Stimulated activated CD4-positive, alpha-beta T cell treated with anti-CD3 and anti-CD28 coated beads, TNF-alpha, amount 100 ng/mL, for 4 hours (primary cell): Measurements from ENCODE around the gene RBBP8NL.

Source experiments
- DNase-seq, 3 experiments: peaks; one replicate each; pipeline ENCODE4 v3.0.0-alpha.2; 2020; ENCODE audit warnings: low read depth in 3 of 3

RBBP8NL gene

GRCh38 chr20:62420846-62421715 lies 6.3 kb downstream of the RBBP8NL start:
- no peak for DNase-seq

GRCh38 chr20:62419759-62420158 lies 7.6 kb downstream of the RBBP8NL start:
- no peak for DNase-seq

DNA sequence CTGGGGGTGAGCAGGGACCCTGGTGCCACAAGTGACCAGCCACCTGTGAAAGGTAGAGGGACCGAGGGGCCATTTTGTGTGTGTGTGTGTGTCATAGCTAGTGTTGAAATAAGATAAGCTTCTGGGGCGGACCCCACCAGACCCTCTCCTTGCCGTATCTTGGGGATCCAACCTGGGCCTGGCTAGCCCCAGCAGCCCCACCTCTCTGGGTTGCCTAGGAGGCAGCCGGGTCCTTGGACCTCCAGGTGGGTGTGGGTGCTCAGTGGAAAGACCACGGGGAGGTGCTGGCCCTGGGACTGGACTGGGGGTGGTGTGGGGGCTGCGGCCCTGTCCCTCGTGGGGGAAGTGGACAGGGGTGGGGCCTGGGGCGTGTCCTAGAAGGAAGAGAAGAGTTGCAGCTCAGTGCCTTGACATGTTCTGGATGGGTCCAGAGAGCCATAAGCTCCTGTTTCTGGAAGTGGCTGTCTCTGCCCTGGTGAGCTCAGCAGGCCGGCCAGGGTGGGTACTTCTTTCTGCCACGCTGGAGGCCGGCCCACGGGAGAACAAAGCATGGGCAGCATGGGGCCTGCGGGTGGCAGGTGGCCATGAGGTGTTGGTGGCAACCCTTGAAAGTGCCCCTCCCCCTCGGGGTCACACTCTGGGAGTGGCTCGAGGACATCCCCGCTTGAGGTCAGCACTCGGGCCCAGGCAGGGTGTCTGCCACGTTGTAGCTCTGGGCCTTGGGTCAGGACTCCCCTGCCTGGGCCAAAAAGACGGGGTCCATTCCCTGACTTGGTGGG lies 8.4 kb downstream of the RBBP8NL start:
- DNase-seq: no peak

DNA sequence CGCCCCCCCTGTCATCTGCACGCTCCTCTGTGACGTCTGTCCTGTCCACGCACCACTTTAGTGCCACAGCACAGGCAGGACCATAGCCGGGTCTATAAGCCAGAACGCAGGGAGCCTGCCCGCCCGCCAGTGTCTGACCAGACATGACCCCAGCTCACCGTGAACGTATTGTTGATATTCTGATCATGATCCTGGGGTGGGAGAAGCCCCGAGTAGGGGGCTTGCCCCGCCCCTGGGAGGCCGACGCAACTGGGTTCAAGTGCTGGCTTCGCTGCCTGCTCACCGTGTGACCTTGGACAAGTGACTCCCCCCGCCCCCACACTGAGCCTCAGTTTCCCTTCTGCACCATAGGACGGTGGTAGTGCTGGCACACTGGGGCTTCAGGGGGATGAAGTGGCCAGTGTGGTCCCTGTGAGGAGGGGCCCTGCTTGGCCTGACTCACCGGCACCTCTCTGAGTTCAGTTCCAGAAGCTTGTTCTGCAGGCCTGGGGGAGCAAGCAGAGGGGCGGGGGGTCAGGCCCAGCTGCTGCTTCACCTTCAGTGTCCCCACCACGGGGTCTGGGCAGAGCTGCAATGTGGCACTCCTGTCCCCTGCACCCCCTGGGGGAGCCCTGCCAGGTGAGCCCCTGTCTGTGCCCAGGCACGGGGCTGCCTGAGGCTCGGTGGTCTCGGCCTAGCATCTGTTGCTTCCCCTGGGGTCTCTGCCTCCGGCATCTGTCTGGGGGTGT lies 9.2 kb downstream of the RBBP8NL start:
- no peak for DNase-seq

DNA sequence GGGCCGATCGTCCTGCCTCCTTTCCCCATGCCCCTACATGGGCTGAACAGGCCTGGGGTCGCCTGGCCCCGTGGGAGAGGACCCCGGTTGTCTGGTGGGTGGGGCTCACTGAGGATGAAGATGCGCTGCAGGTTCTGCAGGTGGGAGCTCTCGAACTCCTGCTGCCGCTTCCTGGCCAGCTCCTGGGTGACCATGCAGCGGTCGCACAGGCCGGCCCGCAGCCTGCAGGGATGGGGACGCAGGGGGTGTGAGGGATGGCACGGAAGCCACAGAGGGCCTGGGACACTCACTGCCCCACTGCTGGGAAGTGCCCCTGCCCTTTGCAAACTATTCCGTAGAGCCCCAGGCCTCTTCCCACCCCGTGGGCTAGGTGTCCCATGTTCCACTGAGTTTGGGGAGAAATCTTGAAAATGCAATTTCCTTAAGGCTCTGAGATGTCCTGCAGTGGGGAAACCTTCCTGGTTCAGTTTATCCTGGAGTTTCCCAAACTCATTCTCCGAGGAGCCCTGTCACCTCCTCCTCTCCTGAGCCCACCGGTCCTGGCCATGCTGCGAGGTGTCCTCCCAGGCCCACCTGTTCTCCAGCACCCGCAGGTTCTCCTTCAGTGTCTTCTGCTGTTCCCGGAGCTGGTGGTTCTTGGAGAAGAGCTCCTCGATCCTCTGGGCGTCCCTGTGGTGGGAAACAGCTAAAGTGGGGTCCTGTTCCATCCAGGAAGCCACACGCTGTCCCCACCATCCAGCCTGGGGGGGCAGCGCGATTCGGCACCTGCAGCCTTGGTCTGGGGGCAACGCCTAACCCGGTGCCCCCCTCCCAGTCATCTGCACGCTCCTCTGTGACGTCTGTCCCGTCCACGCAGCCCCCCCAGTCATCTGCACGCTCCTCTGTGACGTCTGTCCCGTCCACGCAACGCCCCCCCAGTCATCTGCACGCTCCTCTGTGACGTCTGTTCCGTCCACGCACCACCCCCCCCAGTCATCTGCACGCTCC lies 10.4 kb downstream of the RBBP8NL start:
- no peak for DNase-seq

DNA sequence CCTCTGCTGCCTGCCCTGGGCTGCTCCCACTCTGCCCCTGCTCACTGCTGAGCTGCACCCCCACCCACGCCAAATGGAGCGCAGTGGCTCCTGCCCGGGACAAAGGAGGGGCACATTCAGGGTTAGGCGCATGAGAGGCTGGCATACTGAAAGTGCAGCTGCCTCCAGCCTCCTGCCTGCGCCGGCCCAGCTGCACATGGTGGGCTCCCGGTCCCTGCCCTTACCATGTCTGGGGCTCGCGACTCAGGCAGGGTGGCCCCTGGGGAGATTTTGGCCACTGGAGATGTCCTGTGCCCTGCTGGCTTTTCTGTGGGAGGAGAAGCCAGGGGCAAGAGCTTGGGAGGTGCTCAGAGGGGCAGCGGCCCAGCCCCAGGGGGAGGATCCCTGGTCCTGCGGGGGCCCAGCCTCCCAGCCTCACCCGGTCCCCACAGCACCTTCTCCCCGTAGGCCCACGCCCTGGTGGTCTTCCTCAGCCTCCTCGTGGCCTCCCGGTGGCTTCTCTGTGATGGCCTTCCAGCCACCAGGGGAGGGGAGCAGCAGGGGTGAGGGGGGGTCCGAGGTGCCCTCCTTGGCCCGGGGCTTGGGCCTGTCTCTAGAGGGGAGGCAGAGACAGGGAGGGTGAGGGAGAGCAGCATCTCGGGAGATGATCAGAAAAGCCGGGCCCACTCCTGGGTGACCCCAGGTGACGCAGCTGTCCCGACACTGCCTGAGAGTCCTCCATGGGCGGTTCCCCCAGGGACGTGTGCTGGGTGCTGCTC lies 11.8 kb downstream of the RBBP8NL start:
- no peak for DNase-seq

DNA sequence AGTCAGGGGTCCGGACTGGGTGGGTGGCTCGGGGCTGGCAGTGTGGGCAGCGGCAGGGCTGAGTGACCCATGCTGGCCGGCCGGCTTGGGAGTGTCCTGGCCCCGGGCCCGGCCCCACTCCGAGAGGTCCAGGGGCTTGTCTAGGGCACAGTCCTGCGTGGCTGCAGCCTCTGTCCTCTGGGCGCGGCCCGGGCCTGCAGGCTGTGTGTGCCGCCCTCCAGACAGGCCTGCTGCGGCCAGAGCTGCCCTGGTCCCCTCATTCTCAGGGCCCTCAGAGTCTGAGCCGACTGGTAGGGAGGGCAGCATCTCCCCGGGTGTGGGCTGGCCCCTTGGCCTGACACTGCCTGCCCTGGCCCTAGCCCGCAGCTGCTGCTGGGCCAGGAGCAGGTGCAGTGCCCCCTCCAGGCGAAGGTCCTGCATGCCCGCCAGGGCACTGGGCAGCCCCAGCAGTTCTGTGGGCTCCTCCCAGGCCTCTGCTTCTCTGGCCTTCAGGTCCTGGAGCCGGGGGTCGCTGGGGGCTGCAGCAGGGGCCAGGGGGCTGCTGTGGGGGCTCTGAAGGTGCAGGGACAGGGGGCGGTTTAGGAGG lies 13.3 kb downstream of the RBBP8NL start:
- no peak for DNase-seq

- DNase-seq: no peak
Observed at GRCh38 chr20:62413025-62413570, 14.2 kb downstream of the RBBP8NL start.

- DNase-seq: no peak
Observed at GRCh38 chr20:62412194-62413024, 14.9 kb downstream of the RBBP8NL start.

- no peak for DNase-seq
Observed at GRCh38 chr20:62411479-62412193, 15.7 kb downstream of the RBBP8NL start.

- no peak for DNase-seq
Observed at GRCh38 chr20:62410746-62411478, 16.4 kb downstream of the RBBP8NL start.

DNA sequence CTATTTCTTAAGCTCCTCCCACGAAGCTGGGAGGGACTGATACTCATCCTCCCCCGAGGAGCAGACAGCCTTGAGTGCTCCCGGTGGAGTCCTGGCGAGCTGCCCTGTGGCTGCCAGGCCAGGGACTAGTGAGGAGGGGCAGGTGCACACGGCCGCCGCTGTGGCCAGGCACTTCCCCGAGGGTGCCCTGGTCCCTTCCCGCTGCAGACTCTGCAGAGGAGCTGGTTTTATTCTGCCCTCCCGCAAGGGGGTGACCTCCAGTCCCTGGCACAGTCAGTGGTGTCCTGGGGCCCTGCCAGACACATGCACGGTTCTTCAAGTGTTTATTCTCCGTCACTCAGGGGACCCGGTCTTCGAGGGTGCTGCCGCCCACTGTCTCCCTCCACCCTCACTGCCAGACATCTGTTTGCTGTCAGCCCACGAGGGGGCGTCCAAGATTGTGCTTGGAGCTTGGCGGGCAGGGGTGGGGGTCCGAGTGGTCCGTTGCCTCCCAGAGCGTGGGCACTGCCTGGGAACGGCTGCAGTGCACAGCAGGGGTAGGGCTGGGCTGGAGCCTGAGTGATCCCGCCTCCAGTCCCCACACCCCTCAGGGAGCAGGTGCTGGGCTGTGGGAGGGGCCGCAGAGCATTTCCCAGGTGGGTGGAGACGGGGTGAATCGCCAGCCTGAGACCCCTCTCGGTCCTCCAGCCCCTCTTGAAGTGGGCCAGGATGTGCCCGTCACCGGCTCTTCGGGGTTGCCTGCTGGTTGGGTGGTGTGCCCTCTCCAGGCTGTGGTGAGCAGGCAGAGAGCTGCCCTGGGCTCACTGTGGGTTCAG lies 17.2 kb downstream of the RBBP8NL start:
- DNase-seq: no peak

DNA sequence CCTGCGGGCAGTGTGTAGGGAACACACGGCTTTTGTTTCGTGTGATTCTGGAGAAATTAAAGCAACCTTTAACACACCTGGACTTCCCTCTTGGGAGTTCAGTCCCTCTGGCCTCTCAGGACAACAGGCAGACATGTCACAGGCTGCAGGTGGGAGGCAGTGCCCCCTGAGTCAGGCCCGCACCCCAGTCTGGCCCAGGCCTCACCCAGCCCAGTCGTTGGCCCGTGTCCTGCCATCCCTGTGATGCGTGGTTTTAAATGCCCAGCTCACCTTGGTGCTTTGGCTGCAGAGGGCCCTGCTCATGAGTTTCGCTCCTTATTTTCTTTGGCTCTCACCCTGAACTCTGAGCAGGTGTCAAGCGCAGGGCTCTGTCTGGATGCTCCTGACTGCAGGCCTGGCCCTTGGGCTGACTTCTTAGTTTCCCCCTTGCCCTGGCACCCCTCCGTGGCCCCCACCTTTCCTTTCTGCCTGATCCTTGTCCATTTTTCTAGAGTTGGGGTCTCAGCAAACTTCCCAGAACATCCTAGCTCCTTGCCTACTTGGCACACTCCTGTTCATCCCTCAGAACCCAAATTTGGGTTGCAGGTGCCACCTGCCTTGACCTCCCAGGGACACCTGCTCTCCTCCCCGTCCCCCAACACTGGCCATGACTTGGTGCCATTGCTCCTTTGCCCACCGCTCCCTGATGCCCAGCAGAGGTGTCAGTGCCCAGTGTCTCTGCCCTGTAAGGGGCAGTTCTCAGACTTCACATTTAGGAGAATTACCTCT lies 18.1 kb downstream of the RBBP8NL start:
- no peak for DNase-seq

DNA sequence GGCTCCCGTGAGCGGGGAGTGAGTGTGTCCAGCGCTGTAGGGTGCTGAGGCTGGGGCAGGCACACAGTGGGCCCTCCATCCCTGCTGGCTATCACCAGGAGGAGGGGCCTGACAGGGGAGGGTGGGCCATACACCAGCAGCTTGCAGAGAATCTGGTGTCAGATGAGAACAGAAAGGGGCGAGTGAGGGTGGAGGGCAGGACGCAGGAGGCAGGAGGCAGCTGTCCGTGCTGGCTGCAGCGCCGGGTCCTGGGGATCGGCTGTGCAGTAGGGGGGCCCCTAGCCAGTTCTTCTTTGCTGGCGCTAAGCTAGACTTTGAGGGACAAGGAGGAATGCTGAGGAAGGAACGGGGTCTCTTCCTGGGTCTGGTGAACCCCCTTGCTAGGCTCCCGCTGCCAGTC lies 18.7 kb downstream of the RBBP8NL start:
- no peak for DNase-seq

DNA sequence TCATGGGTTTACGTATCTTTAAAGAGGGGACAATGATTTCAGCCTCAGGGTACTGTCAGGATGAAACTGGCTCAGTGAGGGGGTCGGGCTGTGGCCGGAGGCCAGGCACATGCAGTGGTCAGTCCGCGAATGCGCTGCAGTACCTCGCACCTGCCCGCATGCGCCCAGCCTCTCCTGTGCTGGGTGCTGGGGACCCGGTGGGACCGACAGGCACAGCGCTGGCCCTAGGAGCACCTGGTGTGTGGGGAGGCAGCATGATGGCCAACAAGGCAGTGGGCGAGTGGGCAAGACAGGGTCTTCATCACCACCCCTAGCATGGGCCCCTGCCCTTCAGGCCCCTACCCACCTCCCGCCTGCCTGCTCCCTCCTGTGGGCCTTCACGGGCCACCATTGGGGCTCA lies 19.3 kb downstream of the RBBP8NL start:
- DNase-seq: no peak
